Amniotic stem cell (primary cell): Measurements from ENCODE around the gene ISG20.
"Not testable (repeated sequence)": the region's sequence is repeated elsewhere in the genome, so short reads cannot be mapped to it uniquely, and the experiment has no call there.

Experiments used
- DNase-seq: peaks from one replicate; lab custom pipeline; 2025; lab: John Stamatoyannopoulos, UW

The ISG20 gene

DNA sequence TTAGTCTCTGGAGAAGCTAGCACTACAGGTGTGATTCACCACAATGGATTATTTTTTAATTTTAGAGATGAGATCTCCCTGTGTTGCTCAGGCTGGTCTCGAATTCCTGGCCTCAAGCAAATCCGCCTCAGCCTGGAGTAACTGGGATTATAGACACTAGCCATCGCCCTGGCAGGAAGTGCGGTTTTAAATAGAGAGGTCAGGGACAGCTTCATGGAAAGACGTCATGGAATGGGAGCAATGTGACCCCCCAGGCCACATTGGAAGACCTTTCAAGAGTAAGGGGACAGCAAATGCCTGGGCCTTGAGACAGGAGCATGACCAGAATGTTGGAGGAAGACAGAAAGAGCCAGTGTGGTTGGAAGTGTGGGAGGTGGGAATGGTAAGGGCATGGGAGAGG is 2.2 kb upstream of the ISG20 start:
- DNase-seq, result no peak

DNA sequence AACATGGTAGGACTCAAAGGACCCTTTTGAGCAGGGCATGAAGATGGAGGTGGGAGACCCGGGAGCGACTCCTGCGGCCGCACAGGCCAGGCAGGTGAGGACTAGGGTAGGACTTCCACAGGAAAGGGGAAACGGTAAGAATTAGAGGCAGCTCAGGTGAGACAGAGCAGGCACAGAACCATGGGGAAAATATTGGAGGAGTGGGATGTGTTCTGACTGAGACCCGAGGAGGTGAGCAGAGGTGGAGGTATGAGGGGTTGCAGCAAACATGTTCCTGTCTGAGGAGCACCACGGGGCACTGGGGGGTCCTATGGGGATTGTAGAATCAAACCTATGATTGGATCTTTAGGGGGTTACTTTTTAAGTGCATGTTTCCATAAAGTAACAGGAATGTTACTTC is 1.4 kb upstream of the ISG20 start:
- no peak for DNase-seq

DNA sequence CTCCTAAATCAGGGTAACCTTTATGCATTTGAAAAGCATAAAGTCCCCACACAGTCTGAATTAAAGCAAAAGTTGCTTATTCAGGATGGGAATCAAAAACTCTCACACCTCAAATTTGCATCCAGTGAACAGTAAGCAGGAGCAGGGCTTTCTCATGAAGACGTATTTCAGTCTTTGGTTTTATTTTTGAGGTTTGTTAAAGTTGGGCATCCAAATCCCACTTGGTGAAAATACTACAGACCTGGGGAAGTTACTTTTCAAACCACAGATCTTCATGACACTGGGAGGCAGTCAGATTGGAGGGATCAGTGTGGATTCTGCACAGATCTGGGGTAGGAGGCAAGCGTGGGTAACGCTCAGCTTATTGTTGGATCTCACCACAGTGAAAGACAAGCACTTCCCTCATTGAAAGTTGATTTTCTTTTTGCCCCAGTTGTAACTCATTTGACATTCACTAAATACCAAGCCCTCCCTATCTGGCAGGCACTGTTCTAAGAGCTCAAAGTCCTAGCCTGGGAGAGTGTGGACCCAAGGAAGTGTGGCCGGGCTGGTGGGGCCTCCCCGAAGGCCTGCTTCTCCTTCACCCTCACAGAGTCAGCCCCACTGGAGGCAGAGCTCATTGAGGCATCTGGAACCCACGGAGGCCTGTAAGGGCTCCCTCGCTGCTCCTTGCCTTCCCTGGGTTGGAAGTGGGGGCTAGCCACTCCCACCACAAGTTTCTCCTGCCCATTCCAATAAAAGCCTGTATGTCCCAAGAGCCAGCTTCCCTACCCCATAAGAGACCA is 783 bp upstream of the ISG20 start:
- DNase-seq, result no peak

DNA sequence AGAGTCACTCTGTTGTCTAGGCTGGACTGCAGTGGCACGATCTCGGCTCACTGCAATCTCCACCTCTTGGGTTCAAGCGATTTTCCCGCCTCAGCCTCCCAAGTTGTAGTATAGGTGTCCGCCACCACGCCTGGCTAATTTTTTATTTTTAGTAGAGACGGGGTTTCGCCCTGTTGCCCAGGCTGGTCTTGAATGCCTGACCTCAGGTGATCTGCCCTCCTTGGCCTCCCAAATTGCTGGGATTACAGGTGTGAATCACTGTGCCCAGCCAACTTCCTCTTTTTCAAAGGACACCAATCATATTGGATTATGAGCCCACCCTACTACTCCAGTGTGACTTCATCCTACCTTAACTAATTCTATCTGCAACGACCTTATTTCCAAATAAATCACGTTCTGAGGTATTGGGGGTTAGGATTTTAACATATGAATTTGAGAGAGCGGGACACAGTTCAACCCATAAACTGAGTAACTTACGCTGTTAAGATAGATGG is 3.2 kb downstream of the ISG20 start:
- no peak for DNase-seq

DNA sequence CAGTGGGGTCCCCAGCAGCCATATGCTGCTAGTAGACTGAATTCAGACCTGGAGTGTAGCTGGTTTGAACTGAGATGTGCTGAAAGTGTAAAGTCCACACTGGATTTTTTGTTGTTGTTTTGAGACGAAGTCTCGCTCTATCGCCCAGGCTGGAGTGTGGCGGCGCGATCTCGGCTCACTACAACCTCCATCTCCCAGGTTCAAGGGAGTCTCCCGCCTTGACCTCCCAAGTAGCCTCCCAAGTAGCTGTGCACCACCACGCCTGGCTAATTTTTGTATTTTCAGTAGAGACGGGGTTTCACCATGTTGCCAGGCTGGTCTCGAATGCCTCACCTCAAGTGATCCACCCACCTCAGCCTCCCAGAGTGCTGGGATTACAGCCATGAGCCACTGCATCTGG is 3.7 kb downstream of the ISG20 start:
- DNase-seq, result not testable (repeated sequence)

DNA sequence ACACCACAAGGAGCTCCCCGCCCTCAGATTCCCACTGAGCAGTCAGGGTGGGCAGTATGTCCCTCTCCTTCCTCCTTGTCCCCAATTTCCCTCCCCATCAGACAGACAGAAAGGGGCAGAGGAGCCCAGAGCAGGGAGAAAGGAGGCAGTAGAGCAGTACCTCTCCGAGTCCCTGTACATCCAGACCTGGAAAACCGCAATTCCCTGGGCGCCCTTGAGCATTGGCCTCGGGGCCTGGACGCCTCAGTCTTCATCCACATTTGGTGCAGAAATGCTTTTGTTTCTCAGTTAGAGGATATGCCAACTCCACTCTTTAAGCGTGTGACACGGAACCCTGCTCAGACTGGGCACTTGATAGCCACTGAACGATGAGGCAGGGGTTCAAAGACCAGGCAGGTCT is 5.9 kb downstream of the ISG20 start:
- DNase-seq, result no peak

DNA sequence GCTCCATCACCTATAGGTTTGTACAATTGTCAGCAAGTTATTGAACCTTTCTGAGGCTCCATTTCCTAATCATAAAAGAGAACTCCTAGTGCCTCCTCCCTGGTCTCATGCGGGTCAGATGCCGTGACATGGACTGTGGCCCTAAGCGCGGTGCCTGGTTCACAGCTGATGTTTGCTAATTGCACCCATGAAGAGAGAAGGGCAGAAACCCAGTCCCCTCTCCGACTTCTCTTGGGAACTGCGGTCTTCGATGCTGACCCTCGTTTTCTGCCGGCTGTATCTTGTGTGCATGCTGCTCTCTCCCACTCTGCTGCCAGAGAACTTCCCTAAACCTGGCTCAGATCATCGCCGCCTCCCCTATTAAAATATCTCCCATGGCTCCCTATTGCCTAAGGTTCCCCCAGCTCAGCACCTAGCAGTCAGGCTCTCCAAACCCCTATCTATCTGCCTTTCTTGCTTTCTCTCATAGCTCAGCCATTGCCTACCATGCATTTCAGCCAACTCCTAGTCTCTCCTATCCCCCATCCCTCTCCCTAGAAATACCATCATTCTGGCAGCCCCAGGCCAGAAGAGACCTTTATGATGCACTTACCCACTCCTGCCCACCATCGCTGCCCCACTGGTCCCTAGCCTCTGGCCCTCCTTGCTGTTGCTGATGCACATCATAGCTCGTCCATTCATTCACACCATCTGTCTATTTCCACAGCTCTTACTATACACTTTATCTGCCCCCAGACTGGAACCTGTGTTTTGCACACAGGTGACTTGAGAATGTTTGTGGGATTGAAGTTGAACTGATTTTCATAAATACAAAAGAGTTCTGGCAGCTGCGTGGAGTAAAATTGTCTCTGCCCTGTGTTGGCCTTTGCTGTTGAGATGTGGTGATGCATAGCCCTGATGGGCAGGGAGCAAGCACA is 6.6 kb downstream of the ISG20 start:
- DNase-seq, result no peak

DNA sequence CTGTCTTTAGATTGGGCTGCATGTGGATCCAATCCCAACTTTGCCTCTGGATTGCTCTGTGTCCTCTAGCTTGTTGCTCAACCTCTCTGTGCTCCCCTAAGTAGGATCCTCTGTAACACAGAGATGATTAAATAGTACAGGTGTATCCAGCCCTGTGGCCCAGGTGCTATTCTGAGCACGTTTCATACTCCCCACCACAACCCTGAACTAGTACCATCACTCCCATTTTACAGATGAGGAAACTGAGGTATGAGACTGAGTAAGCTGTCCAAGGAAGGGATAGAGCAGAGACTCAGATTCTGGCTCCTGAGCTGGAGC is 7.2 kb downstream of the ISG20 start:
- DNase-seq, result no peak

DNA sequence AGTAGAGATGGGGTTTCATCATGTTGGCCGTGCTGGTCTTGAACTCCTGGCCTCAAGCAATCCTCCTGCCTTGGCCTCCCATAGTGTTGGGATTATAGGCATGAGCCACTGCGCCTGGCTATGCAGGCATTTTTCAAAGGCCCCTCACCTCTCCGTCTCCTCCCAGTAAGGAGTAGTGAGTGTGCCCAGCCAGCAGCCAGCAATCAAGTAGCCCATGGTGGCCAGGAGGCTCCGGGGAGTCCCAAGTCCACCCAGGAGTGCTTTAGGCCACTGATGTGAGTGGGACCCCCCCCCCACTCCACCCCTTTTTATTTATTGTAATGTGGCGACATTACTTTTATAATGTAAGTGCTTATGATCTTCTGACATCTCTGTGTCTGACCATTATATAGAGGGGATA is 8.1 kb downstream of the ISG20 start:
- DNase-seq, result no peak

DNA sequence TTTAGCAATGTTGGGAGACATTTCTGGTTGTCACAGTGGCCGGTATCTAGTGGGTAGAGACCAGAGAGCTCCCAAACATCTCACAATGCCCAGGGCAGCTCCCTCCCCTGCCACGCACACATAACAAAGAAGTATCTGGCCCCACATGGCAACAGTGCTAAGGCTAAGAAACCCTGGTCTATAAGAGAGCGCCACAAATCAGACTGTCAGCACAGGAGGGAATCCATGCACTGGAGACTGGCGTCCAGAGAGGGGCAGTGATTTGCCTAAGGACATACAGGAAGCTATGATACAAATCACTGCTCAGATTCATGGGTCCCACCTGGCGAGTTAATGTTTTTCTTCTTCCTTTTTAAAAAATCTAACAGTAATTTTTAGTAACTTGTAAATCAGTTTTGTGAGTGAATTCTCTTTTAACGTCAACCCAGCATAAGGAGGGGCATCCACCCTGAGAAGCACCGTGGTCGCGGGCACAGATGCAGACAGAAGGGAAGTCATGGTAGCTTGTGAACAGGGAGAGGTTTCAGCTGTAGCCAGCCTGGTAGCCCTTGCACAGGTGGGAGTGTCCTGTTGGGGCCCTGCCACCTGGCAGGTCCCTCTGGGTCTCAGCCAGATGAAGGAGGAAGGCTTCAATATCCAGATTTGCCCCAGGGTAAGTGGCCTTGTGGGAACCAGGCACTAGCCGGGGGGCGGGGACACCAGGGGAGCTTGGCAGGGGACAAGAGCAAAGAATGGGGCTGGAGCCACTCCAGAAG is 8.7 kb downstream of the ISG20 start:
- no peak for DNase-seq

DNA sequence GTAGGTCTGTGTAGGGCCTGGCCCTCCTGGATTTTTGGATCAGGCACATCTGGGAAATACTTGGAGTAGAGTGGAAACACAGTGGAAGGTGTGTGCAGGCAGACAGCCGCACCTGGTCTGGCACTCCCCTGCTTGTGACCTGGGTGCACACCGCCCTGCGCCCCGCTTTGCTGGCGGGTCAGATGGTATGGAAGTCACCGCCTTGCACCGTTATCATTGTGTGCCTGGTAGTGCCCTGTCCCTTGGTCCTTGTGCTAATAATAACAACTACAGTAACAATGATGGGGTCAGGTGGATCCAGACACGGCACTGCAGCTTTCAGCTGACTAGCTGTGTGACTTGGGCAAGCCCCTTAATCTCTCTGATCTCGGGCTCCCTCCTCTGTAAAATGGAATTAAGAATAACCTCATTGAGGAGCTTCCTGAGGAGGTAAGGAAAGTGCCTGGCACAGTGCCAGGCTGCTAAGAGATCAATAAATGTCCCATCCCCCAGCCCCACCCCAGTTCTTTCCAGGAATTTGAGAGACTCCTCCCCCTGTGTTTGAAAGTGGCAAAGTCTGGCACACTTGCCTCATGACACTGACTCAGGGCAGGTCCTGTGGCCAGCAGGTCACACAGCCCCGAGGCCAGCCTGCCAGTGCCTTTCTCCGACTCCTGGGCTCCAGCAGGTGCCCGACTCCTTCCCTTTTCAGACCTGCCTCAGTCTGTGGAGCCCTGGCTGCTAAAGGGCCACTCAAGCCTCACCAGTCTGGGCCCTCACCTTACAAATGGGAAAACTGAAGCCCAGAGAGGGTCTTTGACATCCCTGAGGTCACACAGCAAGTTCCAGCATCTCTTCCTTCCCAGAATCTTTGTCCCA is 9.8 kb downstream of the ISG20 start:
- no peak for DNase-seq

DNA sequence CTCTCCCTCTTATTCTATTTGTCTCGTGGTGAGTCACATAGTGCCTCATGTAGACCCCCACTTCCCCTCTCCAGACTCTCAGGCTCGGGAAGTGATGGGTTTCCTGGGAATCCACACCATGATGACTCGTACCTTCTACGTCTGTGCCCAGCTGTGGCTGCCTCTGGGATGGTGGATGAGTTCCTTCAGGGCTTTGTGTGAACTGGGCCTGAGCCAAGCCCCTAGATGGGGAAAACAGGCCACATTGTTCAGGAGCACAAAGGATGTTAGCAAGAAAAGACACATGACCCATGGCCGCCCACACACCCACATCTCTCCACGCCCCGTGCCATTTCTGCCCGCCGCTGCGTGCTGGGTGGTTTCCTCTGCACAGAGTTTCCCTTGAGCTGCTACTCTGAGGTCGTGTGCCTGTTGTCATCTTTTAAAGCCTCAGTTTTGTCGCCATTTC is 10.5 kb downstream of the ISG20 start:
- DNase-seq, result no peak

DNA sequence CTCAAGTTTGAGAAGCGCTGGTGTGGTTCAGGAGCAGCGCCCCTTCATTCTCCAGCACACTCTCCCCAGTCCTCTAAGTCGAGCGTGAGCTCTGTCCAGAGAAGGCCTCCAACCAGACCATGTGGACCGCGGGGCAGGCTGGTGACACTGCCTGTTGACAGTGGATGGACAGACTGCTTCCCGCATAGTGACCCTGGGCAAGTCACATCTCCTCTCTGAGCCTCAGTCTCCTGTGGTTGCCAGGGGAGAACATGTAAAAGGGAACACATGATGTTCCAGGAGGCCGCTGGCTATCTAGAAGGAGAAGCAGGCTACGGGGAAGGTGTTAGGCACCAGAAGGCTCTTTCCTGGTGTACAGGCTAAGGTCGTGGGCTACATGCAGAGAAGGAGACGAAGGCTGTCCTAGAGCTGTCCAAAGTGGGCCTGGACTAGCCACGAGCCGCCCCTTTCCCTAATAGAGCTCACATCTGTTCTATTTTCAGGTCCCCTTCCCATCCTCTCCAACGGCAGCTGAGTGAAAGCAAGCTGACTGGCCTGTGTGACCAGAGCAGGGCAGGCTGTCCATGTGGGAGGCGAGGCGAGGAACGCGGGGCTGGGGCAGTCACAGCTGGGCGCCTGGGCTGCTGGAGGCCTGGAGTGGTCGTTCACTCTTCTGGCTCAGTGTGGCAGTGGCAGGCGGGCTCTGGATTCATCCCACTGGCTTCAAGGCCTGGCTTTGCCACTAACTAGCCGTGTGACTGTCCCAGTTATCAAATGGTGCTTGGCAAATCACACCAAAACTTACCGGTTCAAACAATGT is 11.1 kb downstream of the ISG20 start:
- DNase-seq, result no peak

DNA sequence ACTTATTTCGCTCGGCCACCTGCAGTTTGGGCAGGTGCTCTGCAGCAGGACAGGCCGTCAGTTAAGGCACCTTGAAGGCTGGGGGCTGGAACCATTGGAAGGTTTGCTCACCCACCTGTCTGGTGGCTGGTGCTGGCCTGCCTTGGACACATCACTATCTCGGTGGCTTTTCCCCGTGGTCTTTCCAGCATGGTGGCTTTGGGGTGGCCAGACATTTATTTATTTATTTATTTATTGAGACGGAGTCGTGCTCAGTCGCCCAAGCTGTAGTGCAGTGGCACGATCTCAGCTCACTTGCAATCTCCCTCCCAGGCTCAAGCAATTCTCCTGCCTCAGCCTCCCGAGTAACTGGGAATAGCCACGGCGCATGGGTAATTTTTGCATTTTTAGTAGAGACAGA is 11.7 kb downstream of the ISG20 start:
- no peak for DNase-seq

DNA sequence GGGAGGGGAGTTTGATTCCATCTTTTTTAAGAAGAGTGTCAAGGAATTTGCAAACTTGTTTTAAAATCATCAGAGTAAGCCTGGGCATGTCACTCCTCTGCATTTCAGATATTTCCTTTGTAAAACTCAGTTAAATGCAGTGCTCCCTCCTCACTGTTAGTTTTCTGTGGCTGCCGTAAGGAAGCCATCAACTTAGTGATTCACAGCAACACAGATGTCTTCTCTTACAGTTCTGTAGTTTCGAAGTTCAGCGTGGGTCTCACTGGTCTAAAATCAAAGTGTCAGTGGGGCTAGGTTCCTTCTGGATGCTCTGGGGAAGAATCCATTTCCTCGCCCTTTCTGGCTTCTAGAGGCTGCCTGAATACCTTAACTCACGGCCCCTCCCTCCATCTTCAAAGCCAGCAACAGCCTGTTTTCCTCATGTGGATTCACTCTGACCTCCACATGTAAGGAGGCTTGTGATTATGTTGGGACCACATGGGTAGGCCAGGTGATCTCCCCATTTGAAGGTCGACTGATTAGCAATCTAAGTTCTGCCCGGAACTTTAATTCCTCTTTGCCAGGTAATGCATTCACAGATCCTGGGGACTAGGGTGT is 12.4 kb downstream of the ISG20 start:
- DNase-seq, result no peak

DNA sequence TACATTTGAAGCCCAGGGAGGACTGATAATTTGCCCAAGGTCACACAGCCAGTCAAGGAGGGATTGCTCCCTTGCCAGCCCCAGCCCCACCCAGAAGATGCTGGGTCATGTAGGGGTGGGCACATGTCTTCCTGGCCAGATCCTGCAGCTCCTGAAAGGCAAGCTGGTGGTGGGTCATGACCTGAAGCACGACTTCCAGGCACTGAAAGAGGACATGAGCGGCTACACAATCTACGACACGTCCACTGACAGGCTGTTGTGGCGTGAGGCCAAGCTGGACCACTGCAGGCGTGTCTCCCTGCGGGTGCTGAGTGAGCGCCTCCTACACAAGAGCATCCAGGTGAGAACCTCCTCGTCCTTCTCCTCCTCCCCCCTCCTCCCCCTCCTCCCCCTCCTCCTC is 13.2 kb downstream of the ISG20 start:
- no peak for DNase-seq

DNA sequence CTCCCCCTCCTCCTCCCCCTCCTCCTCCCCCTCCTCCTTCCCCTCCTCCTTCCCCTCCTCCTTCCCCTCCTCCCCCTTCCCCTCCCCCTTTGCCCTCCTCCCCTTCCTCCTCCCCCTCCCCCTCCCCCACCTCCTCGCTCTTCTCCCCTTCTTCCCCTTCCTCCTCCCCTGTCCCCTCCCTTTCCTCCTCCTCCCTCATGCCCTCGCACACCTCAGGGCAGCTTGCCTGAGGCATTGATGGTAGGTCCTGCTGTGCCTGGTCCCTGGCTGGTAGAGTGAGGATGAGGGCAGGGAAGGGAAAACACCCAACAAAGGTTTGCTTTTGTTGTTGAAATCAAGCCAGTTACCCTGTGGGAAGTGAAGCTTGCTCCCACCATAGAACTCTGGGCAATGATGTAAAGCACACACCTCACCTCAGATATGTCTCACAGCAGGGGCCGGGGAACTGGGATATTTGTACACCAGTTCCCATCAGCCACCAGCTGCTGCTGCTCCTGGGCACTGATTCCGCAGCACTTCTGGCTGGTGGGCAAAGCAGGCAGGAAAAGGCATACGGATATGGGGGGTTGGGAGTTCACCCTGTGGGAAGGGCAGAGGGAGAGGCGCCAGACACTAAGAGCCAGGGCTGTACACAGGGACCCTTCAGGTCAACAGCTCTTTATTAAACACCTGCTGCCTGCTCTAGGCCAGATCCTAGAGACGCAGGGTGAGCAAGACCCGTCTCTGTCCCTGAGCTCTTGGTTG is 13.8 kb downstream of the ISG20 start:
- no peak for DNase-seq

DNA sequence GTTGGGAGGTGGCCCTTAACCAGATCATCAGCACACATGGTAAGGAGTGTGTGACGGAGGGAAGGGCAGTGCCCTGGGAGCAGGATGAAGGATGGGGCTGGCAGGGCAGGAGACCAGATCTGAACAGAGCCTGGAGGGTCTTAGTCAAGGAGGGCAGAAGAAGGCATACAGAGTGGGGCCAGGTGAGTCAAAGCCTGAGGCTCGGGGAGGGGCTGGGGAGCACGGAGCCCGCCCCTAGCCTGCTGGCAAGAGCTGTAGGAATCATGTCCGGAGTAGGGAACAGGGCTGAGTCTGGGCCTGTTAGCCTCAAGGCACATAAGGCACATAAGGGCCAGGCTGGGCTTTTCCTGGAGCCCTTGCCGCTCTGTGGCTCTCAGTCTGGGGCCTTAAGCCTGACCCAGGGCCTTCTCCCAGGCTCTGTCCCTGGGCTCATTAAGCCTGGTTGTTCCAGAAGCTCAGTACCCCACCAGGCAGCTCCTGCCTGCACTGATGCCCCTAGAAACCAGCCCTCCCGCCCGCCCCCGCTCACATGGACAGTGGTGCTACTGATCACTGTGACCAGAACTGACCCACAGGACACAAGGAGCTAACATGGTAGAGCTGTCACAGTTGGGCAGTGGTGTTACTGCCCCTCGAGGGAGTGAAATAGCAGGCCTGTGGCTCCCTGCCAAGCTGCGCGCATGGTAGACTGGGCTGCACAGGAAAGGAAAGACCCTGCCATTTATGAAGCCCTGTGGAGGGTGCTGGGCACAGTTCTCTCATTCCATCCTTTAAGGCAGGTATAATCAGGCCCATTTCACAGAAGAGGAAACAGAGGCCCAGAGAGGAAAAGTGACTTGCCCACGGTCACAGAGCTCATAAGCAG is 14.6 kb downstream of the ISG20 start:
- no peak for DNase-seq
